A204.1 (cell line): ENCODE results near the gene TMEM92.

Source experiments
- FAIRE-seq: peaks from 2 replicates; lab custom pipeline; 2012; peaks lifted over from hg19 to GRCh38; lab: Jason Lieb, UNC

TMEM92 gene

GRCh38 chr17:50274142-50274896 lies at the start of gene TMEM92:
Gene TMEM92, plus strand, starts transcription at chr17:50274466. Its CDS starts 36 bp downstream, at chr17:50274502.
- no peak for FAIRE-seq

DNA sequence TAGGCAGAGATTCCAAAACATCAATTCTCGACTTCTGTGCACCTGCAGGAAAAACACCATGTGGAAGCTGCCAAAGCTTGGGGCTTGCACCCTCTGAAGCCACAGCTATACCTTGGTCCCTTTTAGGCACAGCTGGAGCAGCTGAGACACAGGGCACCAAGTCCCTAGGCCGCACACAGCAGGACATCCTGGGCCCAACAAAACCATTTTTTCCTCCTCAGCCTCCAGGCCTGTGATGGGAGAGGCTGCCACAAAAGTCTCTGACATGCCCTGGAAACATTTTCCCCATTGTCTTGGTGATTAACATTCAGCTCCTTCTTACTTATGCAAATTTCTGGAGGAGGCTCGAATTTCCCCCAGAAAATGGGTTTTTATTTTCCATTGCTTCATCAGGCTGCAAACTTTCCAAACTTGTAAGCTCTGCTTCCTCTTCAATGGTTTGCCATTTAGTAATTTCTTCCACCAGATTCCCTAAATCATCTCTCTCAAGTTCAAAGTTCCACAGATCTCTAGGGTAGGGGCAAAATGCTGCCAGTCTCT lies 48.5 kb upstream of the TMEM92 start:
- FAIRE-seq, result no peak

GRCh38 chr17:50234581-50234980 lies 39.7 kb upstream of the TMEM92 start:
- no peak for FAIRE-seq

DNA sequence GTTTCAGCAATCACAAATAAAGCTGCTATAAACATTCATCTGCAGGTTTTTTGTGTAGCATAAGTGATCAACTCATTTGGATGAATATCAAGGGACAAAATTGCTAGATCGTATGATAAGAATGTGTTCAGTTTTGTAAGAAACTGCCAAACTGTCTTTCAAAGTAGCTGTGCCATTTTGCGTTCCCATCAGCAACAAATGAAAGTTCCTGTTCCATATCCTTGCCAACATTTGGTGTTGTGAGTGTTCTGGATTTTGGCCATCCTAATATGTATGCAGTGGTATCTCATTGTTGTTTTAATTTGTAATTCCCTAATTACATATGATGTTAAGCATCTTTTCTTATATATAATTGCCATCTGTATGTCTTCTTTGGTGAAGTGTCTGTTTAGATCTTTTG lies 36.4 kb upstream of the TMEM92 start:
- no peak for FAIRE-seq

DNA sequence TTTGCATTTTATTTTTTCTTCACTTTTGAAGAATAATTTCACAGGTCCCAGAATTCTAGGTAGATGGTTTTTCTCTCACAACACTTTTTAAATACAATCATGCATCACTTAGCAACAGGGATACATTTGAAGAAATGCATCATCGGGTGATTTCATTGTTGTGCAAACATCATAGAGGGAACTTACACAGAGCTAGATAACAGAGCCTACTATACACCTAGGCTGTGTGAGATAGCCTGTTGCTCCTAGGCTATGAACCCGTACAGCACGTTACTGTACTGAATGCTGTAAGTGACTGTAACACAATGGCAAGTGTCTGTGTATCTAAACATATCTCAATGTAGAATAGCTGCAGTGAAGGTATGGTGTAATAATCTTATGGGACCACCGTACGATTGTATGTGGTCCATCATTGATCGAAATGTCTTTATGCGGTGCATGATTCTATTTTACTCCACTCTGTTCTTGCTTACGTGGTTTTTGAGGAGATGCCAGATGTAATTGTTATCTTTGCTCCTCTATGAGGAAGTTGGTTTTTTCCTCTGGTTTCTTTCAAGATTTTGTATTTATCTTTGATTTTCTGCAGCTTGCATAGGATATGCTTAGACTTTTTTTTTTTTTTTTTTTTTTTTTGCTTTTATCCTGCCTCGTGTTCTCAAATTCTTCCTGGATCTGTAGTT lies 35.5 kb upstream of the TMEM92 start:
- FAIRE-seq, result no peak

GRCh38 chr17:50239937-50240336 lies 34.3 kb upstream of the TMEM92 start:
- no peak for FAIRE-seq

- no peak for FAIRE-seq
Observed at GRCh38 chr17:50240851-50241250, 33.4 kb upstream of the TMEM92 start.

- FAIRE-seq, result no peak
Observed at GRCh38 chr17:50241431-50241830, 32.8 kb upstream of the TMEM92 start.

DNA sequence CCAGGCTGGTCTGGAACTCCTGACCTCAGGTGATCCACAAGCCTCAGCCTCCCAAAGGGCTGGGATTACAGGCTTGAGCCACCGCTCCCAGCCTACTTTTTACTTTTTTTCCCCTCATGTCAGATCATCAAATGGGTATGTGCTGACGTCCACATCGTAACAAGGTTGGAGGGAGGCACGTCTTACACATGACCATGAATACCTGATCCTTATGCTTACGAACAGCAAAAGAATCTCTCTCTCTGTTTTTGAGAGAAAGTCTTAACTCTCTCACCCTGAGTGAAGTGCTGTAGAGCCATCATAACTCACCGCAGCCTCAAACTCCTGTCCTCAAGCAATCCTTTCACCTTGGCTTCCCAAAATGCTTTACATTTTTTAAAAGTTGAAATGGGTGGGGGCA lies 29.5 kb upstream of the TMEM92 start:
- FAIRE-seq, result no peak

DNA sequence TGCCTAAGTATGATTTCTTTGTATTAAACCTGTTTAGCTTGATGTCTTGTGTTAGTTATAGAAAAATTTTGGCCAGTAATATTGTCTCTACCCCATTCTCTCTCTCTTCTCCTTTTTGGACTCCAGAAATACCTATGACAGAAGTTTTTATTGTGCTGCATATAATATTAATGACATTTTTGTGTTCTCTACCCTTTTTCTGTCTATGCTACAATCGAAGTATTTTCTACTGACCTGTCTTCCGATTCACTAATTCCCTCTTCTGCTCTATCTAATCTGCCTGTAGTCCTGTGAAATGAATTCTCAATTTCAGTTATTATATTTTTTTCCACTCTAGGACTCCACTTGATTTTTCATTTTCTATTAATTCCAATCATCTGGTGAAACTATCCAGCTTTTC lies 26.0 kb upstream of the TMEM92 start:
- no peak for FAIRE-seq

GRCh38 chr17:50252781-50253180 lies 21.5 kb upstream of the TMEM92 start:
- no peak for FAIRE-seq

- FAIRE-seq, result no peak
Observed at GRCh38 chr17:50255766-50256635, 18.3 kb upstream of the TMEM92 start.

- no peak for FAIRE-seq
Observed at GRCh38 chr17:50256826-50257618, 17.2 kb upstream of the TMEM92 start.

DNA sequence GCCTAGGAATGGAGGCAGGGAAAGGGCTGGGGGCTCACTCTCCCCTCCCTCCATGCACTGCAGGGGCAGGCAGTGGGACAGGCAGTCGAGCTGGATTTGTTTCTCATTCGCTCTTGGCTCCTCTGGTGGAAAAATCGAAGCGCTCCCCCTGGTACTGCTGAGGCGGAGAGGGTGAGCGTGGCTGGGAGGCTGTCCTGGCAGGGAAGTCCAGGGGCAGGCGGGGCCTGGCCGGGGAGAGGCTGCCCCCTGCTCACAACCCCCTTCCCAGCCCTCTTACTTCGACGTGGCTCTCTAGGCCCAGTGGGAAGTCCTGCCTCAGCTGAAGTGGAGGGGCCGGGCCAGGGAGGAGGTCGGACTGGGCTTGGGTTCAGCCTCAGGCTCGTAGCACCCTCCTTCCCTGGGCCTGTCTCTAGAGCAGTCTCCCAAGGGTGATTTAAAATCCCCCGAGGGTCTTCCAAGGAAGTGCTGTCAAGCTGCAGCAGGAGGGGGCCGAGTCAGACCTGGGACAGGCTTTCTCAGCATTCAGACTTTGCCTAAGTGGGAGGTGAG lies 16.5 kb upstream of the TMEM92 start:
- FAIRE-seq, result no peak

- FAIRE-seq, result no peak
Observed at GRCh38 chr17:50258647-50259476, 15.4 kb upstream of the TMEM92 start.

GRCh38 chr17:50259477-50260324 lies 14.6 kb upstream of the TMEM92 start:
- FAIRE-seq, result no peak

DNA sequence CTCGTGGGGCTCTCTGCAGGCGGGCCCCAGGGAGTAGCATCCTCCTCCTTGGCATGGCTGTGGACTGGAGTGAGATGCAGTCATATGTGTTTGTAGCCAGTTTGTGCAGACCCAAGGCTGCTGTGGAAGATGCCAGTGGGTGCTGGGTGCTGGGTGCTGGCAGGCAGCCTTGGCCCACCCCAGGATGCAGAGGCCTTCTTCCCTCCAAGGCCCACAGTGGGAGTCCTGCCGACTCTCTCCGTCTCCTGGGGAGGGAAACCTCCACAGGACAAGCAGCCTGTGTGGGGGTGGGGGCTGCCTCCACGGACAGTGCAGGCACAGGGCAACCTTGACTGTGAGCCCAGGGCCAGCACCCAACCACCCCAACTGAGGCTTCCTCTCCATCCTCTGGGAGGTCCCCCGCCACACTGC lies 13.8 kb upstream of the TMEM92 start:
- FAIRE-seq, result no peak

- no peak for FAIRE-seq
Observed at GRCh38 chr17:50261051-50261915, 13.0 kb upstream of the TMEM92 start.
